AG09309 (cell line): ENCODE data around the gene OAT.

Experiments used
- DNase-seq: peaks from one replicate; pipeline ENCODE4 v3.0.0-alpha.2; 2010; ENCODE audit warnings: low read depth
- H3K4me3 ChIP-seq: 2 replicates; pipeline ENCODE4 v1.5.1; 2011; ENCODE audit warnings: mild to moderate bottlenecking, low read depth, low read length, moderate library complexity; ENCODE audit not compliant: control insufficient read depth
- TF ChIP-seq, protein P1 (sequence below): IDR thresholded peaks from 2 replicates; pipeline ENCODE4 v1.5.1; 2011; ENCODE audit warnings: mild to moderate bottlenecking, low read depth, low read length, inconsistent platforms; ENCODE audit not compliant: insufficient read depth, control insufficient read depth; ENCODE audit errors: missing control alignments

The OAT gene

DNA sequence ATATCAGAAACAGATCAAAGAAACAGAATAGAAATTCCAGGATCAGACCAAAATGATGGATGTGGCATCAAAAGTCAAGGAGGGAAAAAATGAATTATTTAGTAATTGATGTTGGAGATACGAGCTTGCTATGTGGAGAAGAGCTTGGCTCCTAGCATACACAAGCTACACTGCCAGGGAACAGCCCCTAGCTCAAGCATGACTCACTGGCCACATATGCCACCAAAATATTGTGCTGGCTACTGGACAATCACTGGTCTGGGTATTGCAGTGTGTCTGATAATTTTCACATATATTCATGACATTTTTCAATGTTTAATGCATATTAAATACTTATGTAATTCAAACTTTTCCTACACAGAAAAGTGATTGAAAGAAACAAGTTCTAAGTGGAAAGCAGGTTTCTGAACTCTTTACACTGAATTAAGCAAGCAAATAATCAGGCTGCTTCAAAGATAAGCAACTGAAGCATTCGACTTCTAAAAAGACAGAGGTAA is 59.3 kb downstream of the OAT start:
- DNase-seq, result no peak
- TF ChIP-seq, protein P1, sequence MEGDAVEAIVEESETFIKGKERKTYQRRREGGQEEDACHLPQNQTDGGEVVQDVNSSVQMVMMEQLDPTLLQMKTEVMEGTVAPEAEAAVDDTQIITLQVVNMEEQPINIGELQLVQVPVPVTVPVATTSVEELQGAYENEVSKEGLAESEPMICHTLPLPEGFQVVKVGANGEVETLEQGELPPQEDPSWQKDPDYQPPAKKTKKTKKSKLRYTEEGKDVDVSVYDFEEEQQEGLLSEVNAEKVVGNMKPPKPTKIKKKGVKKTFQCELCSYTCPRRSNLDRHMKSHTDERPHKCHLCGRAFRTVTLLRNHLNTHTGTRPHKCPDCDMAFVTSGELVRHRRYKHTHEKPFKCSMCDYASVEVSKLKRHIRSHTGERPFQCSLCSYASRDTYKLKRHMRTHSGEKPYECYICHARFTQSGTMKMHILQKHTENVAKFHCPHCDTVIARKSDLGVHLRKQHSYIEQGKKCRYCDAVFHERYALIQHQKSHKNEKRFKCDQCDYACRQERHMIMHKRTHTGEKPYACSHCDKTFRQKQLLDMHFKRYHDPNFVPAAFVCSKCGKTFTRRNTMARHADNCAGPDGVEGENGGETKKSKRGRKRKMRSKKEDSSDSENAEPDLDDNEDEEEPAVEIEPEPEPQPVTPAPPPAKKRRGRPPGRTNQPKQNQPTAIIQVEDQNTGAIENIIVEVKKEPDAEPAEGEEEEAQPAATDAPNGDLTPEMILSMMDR, result no peak
- no peak overlapping the region for H3K4me3 ChIP-seq

DNA sequence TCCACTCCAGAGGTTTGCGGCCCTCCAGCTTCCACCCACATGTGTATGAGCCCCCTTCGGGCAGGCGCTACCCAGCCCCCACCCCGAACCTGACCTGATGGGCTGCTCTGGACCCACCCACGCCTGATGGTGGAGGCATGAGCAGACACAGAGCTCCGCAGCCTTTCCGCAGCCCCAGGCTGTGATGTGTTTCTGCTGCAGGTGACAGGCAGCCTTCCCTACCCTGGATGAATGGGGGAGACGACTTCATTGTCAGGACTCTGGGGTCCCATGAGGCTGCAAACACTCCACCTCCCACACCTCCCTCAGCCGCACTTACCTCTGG is 61.2 kb downstream of the OAT start:
- H3K4me3 ChIP-seq, result no peak overlapping the region
- TF ChIP-seq, protein P1, result no peak
- no peak for DNase-seq

DNA sequence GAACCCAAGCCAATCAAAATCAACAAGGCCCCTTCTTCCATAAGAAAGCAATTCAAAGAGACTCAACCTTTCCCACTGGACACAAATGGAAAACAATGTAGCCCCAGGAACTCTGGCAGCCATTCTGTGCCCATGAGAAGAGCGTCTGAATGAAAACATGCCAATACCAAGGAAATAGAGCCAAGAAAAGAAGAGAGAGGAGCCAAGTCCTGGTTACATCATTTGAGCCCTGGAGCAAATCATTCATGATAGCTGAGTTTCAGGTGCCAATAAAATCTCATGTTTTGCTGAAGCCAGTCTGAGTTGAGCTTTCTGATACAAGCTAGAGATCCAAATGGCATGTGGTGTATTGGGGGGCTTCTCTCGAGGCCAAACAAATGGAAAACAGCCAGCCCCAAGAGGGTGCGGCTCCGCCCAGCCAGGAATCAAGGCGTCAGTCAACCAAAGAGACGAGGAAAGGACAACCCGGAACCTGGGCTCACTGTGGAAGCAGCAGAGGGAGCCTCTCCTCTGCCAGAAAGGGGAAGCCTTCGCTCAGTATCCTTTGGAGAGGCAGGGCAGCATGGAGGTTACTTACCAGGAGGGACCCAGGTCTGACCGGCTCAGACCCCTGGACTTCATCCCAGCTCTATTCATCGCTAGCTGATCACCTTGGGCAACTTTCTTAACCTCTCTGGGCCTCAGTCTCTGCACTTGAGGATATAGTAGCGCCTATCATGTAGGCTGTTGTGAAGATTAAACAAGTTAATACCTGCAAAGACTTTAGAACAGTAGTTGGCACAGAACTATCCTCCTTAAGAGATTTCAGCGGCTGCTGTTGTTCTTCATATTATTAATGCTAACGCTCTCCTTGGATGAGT is 61.8 kb downstream of the OAT start:
- TF ChIP-seq, protein P1, result no peak
- H3K4me3 ChIP-seq, result no peak overlapping the region
- DNase-seq, result no peak

DNA sequence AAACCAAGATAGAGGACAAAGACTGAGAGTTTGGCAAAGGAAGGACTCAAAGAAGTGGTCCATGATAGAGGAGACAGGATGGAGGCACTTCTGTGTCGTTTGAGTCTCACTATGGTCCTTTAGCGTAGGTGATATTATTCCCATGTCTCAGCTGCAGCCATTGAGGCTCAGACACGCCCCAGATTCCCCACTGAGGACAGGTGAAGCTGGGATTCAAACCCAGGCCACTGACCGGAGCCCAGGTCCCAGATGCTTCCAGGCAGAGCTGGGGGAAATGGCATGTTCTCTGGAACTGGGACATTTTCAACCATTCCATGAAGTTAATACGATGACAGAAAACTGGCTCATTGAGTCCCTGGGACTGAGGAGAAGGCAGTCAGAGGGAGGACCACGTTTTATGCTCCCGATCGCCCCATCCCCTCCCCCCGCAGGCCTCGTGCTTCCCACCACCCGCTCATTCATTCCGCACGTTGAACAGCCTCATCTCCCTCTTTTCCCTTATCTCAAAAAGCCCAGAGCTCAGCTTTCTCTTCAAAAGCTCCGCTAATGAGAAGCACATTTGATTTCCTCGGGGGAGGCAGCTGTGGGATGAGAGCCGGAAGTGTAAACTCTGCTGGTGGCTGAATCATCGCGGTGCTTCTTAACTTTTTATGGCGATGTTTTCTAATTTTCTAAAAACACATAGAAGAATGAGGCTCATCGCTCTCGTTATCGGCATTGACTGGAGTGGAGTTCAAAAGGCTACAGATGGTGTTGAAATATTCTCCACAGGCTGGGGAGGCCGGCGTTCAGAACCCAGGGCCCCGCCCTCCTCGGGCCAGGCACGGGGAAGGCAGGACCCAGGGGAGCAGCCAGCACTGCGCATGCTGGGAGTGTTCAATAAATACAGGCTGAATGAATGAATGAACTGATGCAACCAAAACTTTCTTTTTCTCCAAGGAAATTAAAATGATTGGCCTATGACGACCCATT is 64.0 kb downstream of the OAT start:
- peak overlapping the region; percentile 33 for H3K4me3 ChIP-seq
- TF ChIP-seq, protein P1, result no peak
- peak; percentile 66 for DNase-seq

DNA sequence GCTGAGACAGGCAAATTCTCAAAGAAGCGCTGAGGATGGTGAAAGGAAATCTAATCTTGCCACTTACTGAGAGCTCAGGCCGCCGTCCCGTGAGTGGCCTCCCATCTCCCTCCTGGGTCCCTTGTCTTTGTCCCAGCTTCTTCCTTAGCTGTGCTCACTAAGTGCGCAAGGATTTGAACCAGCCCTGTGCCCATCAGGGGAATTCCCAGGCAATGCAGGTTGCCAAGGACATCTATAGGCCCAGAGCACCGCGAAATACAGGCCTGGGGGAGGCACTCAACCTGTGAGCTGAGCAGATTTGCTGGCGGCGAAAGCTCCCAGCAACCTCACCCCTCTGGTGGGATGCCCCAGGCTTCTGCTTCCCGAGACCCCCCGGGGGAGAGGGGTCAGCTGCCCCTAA is 64.8 kb downstream of the OAT start:
- no peak overlapping the region for H3K4me3 ChIP-seq
- TF ChIP-seq, protein P1, result no peak

DNA sequence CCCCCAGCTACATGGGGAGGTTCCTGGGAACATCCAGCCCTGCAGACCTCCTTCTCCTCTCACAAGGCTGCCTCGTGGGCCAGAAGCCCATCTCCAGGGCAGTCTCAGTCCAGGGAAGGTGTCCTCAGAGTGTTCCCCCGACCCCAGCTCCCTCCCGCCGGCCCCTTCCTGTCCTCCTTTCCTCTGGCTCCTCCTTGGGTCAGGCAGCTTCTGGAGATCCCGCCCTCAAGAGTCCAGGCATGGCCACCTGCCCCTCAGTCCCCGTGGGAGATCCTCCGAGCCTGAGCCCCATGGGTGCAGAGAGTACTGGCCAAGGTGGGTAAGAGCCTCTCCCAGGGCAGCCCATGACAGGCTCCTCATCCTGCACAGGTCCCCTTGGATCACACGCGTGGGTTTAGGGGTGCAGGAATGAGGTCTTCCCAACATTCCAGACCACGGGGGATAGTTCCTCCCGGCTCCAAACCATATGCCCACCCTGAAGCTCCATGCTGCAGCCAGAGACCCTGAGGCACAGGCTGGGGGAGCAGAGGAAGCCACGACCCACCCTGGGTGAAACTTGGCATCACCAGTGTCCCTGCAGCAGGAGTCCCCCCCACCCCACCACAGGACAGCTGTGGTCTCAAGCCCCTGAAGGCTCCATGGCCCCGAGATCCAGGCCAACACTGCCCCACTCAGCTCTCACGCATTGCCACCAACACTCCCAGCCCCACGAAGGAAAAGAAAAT is 65.5 kb downstream of the OAT start:
- DNase-seq, result no peak
- TF ChIP-seq, protein P1, result no peak
- H3K4me3 ChIP-seq, result no peak overlapping the region

More for the DNA sequence above, 64.8 kb downstream of the OAT start:
- DNase-seq, result no peak
